HG03095 (cell line): ENCODE results near the gene LRRFIP1.
"Not testable (repeated sequence)": the region's sequence is repeated elsewhere in the genome, so short reads cannot be mapped to it uniquely, and the experiment has no call there.

Experiments used
- ATAC-seq: cut with Tn5 transposase; IDR thresholded peaks from one replicate; pipeline ENCODE4 v1.9.1; 2021; ENCODE audit warnings: moderate library complexity; ENCODE audit not compliant: unreplicated experiment

Gene LRRFIP1

GRCh38 chr2:237661799-237662328 lies 34.5 kb downstream of the LRRFIP1 start:
- no peak for ATAC-seq

- no peak for ATAC-seq
Observed at GRCh38 chr2:237662671-237663093, 35.3 kb downstream of the LRRFIP1 start.

GRCh38 chr2:237663517-237664110 lies 36.2 kb downstream of the LRRFIP1 start:
- no peak for ATAC-seq

GRCh38 chr2:237664151-237664550 lies 36.8 kb downstream of the LRRFIP1 start:
- no peak for ATAC-seq

GRCh38 chr2:237665713-237666143 lies 38.3 kb downstream of the LRRFIP1 start:
- ATAC-seq = no peak

GRCh38 chr2:237666606-237667005 lies 39.2 kb downstream of the LRRFIP1 start:
- ATAC-seq = no peak

- not testable (repeated sequence) for ATAC-seq
Observed at GRCh38 chr2:237667050-237667576, 39.7 kb downstream of the LRRFIP1 start.

- no peak for ATAC-seq
Observed at GRCh38 chr2:237667893-237668292, 40.5 kb downstream of the LRRFIP1 start.

- no peak for ATAC-seq
Observed at GRCh38 chr2:237668440-237668839, 41.1 kb downstream of the LRRFIP1 start.

- ATAC-seq = no peak
Observed at GRCh38 chr2:237669283-237669627, 41.9 kb downstream of the LRRFIP1 start.

GRCh38 chr2:237669628-237670392 lies 42.4 kb downstream of the LRRFIP1 start:
- peak; percentile 68 for ATAC-seq

GRCh38 chr2:237670641-237671040 lies 43.3 kb downstream of the LRRFIP1 start:
- no peak for ATAC-seq

- no peak for ATAC-seq
Observed at GRCh38 chr2:237671466-237672138, 44.2 kb downstream of the LRRFIP1 start.

- ATAC-seq = no peak
Observed at GRCh38 chr2:237672731-237673129, 45.3 kb downstream of the LRRFIP1 start.

- ATAC-seq = no peak
Observed at GRCh38 chr2:237673130-237674001, 46.0 kb downstream of the LRRFIP1 start.

GRCh38 chr2:237674731-237675276 lies 47.4 kb downstream of the LRRFIP1 start:
- peak; percentile 79 for ATAC-seq

- ATAC-seq = no peak
Observed at GRCh38 chr2:237675316-237675715, 47.9 kb downstream of the LRRFIP1 start.

GRCh38 chr2:237680702-237681478 lies 53.5 kb downstream of the LRRFIP1 start:
- no peak for ATAC-seq

- ATAC-seq = no peak
Observed at GRCh38 chr2:237682151-237682550, 54.8 kb downstream of the LRRFIP1 start.
